Tibial nerve (tissue), 4 donors: ENCODE data around the gene THUMPD2.

Experiments used
- EP300 ChIP-seq, 2 donors: sonication (generic); formaldehyde crosslinking; IDR thresholded peaks; one replicate each; pipeline ENCODE4 v1.6.1; 2017; ENCODE audit warnings: antibody characterized with exemption in 2 of 2, mild to moderate bottlenecking in 1 of 2
- POLR2A ChIP-seq, 2 donors: fragments of 450-650 bp; IDR thresholded peaks; one replicate each; pipeline ENCODE4 v1.6.1; 2017; ENCODE audit warnings: antibody characterized with exemption in 2 of 2, mild to moderate bottlenecking in 2 of 2, moderate library complexity in 2 of 2
- TF ChIP-seq, protein P1 (sequence below), 5 experiments: fragments of 200-600 bp in 3 of 5; fragments of 450-650 bp in 2 of 5; sonication (generic) in 3 of 5; IDR thresholded peaks; one replicate each; pipeline ENCODE4 v1.5.1; 2016 to 2019; ENCODE audit warnings: antibody characterized with exemption in 5 of 5, mild to moderate bottlenecking in 3 of 5, moderate library complexity in 2 of 5

DNA sequence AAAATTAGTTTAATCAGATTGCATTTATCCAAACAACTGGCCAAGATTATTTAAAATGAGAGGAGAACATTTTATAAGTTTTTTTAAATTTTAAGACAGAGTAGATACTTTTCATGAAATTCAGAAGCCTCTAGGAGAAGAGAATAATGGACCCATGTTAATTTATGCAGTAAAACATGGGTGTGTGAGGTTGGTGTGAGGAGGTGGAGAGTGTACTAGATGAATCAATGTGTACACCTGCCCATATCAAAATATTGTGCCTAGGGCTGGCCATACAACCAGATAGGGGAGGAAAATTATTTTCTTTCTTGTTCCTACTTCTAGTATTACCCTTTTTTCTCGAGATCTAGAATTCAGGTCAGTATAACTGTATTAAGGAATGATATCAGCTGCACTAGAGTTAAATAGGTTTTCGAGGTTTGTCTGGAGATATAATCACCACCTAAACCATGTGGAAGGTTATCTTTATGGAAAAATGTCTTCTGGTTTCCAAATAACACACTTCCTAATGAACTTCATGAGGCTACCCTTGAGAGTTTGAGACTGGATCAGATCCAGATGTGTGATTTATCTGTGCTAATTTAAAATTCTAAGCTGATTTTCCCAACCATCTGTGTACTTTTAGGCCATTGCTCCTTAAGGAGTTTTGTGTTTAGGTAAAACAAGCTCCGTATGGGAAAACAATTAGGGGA is 75.7 kb downstream of the THUMPD2 start:
- TF ChIP-seq POLR2A (IDR thresholded peaks at IDR 0.05), result no peak
- TF ChIP-seq, protein P1, sequence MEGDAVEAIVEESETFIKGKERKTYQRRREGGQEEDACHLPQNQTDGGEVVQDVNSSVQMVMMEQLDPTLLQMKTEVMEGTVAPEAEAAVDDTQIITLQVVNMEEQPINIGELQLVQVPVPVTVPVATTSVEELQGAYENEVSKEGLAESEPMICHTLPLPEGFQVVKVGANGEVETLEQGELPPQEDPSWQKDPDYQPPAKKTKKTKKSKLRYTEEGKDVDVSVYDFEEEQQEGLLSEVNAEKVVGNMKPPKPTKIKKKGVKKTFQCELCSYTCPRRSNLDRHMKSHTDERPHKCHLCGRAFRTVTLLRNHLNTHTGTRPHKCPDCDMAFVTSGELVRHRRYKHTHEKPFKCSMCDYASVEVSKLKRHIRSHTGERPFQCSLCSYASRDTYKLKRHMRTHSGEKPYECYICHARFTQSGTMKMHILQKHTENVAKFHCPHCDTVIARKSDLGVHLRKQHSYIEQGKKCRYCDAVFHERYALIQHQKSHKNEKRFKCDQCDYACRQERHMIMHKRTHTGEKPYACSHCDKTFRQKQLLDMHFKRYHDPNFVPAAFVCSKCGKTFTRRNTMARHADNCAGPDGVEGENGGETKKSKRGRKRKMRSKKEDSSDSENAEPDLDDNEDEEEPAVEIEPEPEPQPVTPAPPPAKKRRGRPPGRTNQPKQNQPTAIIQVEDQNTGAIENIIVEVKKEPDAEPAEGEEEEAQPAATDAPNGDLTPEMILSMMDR (IDR thresholded peaks at IDR 0.05), result no peak
- no peak for TF ChIP-seq EP300 (IDR thresholded peaks at IDR 0.05)
